COR-L47 (cell line): ENCODE measurements around the gene CALY.
"Not testable (repeated sequence)": the region's sequence is repeated elsewhere in the genome, so short reads cannot be mapped to it uniquely, and the experiment has no call there.

ENCODE experiments used
- DNase-seq: peaks from one replicate; lab custom pipeline; 2025; lab: John Stamatoyannopoulos, UW

The CALY gene

GRCh38 chr10:133328358-133329343 is 8.0 kb downstream of the CALY start:
- DNase-seq = no peak

- no peak for DNase-seq
These were observed 8.9 kb downstream of the CALY start for GRCh38 chr10:133327651-133328357.

- no peak for DNase-seq
These were observed 9.7 kb downstream of the CALY start for GRCh38 chr10:133326745-133327650.

GRCh38 chr10:133326223-133326551 is 10.5 kb downstream of the CALY start:
- DNase-seq = no peak

GRCh38 chr10:133325440-133326222 is 11.1 kb downstream of the CALY start:
- no peak for DNase-seq

- no peak for DNase-seq
These were observed 11.8 kb downstream of the CALY start for GRCh38 chr10:133324857-133325260.

GRCh38 chr10:133324198-133324792 is 12.4 kb downstream of the CALY start:
- peak; percentile 70 for DNase-seq

- not testable (repeated sequence) for DNase-seq
These were observed 14.5 kb downstream of the CALY start for GRCh38 chr10:133322064-133322709.

- not testable (repeated sequence) for DNase-seq
These were observed 15.8 kb downstream of the CALY start for GRCh38 chr10:133320852-133321422.

GRCh38 chr10:133318494-133319127 is 18.1 kb downstream of the CALY start:
- DNase-seq = peak; percentile 28

GRCh38 chr10:133316732-133317131 is 20.0 kb downstream of the CALY start:
- DNase-seq = no peak

- no peak for DNase-seq
These were observed 20.4 kb downstream of the CALY start for GRCh38 chr10:133316266-133316665.

- no peak for DNase-seq
These were observed 20.8 kb downstream of the CALY start for GRCh38 chr10:133315847-133316246.

GRCh38 chr10:133314911-133315310 is 21.8 kb downstream of the CALY start:
- no peak for DNase-seq

GRCh38 chr10:133313192-133313591 is 23.5 kb downstream of the CALY start:
- DNase-seq = no peak

GRCh38 chr10:133312769-133313145 is 23.9 kb downstream of the CALY start:
- DNase-seq = no peak

- no peak for DNase-seq
These were observed 24.5 kb downstream of the CALY start for GRCh38 chr10:133312016-133312768.

- no peak for DNase-seq
These were observed 25.1 kb downstream of the CALY start for GRCh38 chr10:133311570-133311969.

GRCh38 chr10:133310789-133311188 is 25.9 kb downstream of the CALY start:
- no peak for DNase-seq
